ENCODE results near the gene PXYLP1.

Gene PXYLP1

GRCh38 chr3:141230293-141230692, 1.3 kb upstream of the PXYLP1 start:
- no peak for DNase-seq

DNA sequence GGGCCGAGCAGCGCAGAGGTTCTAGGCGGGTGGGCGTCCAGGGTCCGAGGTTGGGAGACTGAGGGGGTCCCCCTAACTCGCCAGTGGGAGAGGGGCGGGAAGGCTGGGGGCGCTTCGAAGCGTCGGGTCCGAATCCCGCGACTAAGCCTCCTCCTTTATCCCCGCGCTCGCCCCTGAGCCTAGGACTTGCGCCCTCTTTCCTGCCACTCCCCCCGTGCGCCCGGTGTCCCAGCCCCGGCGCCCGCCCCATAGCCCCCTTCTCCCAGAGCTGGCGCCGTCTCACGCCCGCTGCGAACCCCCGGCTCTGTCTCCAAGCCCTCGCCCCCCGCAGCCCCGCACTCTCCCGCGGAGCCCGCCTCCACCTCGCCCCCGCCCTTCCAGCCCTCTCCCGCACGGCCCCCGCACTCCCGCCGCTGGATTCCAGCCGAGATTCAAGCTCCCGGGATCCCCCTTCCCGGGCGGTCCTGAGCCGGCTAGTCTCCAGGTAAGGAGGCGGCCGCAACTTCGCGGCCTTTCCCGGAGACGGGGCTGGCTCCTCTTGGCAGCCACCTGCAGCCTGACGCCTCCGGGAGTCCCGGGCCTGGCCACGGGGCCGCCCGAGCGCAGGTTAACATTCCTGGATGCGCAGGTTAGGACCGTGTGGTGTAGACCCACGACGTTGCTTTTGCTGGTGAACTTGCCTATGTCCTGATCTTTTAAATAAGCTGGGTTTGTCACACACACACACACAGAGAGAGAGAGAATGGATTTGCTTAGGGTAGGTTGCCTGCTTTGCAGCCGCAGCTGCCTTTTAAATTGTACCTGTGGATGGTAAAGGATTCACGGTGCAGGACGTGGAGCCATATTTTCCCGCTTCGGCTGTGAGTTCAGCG, 563 bp downstream of the PXYLP1 start:
- peak; percentile 51 for DNase-seq

- DNase-seq = peak; percentile 23
Measured at GRCh38 chr3:141233457-141234161, 2.0 kb downstream of the PXYLP1 start.

- DNase-seq = no peak
Measured at GRCh38 chr3:141234283-141234682, 2.7 kb downstream of the PXYLP1 start.

GRCh38 chr3:141235661-141236171, 4.1 kb downstream of the PXYLP1 start:
- DNase-seq = no peak

- DNase-seq = no peak
Measured at GRCh38 chr3:141236361-141236760, 4.7 kb downstream of the PXYLP1 start.

- DNase-seq = peak; percentile 85
Measured at GRCh38 chr3:141237701-141238521, 6.3 kb downstream of the PXYLP1 start.

- peak; percentile 92 for DNase-seq
Measured at GRCh38 chr3:141239511-141240281, 8.1 kb downstream of the PXYLP1 start.

DNA sequence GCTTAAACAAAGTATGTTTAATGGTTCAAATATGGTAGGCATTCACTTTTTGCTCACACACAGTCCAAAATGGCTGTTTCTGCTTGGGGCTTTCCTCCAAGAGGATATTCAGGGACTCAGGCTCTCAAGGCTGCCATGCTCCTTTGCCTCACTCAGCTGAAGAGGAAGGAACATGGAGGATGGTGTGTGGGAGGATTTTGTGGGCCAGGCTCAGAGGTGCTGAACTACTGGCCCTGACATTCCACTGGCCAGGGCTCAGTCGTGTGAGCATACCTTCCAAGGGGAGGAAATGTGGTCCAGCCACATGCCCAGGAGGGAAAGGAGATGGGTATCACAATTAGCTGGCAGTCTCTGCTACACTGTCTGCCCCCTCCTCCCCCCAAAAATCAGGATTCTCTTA, 8.7 kb downstream of the PXYLP1 start:
- no peak for DNase-seq

- DNase-seq = peak; percentile 62
Measured at GRCh38 chr3:141240687-141241615, 9.3 kb downstream of the PXYLP1 start.

GRCh38 chr3:141241616-141242376, 10.2 kb downstream of the PXYLP1 start:
- DNase-seq = no peak

DNA sequence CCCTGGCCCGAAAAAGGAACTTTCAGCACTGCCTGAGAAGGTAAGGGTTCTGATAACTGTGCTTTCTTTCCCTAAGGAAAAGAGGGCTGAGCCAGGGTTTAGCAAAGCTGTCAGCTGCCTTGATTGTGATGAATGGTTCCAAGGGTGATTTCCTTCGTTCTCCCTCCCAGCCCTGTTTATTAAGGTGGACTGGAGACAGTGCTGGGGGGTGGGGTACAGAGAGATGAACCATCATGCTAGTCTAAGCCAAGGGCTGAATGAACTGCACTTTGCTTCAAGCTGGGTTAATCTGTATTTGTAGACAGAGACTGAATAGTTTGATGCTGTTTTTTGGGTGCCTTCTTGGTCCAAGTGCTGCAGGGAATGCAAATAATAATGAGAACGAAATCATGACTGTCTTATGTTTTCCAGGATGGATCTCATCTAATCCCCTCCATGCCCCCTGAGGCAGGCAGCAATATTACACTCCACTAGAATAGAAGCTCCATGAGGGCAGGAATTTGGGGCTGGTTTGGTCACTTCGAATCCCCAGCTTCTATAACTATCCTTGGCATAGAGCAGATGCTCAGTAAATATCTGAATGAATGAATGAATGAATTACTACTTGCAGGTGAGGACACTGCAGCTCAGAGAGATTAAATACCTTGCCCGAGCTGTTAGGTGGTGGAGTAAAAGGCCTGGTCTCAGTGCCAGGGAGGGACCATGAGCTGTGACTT, 10.9 kb downstream of the PXYLP1 start:
- DNase-seq = no peak

GRCh38 chr3:141243271-141243707, 11.7 kb downstream of the PXYLP1 start:
- DNase-seq = no peak

DNA sequence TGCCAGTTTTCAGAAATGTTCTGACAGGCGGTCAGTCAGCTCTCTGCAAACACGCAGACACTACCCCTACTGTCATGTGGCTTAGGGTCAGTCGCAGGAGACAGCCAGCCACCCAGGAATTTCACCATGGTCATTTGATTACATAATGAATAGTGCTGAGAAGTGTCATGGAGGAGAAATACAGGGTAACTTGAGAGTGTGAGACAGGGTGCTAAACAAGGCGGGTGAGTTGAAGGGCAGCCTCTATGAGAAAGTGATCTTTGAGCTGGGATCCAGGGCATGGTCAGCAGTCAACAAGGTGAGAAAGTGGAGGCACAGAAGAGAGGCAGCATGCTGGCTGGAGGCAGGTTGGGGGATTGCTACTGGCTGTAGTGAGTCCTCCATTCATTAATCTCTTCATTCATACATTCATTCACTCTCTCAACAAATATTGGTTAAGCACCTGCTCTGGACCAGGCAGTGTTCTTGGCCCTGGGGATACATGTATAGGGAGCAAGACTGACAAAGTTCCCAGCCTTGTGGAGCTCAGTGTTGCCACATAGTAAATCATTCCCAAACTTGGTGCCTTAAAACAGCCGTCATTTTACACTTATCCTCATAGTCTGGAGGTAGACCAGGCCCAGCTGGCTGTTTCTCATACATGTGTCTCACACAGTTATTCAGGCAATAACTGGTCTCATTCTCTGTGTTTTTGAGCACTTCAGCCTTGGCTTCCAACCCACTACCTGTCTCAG, 14.8 kb downstream of the PXYLP1 start:
- no peak for DNase-seq

DNA sequence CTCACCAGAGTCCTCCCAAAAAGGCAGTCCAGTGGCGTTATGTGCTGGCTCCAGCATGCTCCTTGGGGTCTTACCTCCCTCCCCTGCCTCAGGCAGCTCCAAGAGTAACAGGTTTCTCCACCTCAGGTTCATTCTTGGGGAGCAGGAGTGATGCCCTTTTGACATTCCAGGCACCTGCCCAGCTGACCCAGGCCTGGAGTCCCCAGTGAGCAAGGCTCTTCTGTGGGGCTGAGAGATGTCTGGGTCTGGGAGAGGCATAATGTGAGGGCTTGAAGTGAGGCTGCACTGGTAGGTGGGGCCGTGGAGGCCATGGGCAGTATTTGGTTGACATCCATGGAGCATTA, 15.3 kb downstream of the PXYLP1 start:
- DNase-seq = no peak

- no peak for DNase-seq
Measured at GRCh38 chr3:141248064-141248463, 16.4 kb downstream of the PXYLP1 start.

GRCh38 chr3:141249041-141249440, 17.4 kb downstream of the PXYLP1 start:
- no peak for DNase-seq

DNA sequence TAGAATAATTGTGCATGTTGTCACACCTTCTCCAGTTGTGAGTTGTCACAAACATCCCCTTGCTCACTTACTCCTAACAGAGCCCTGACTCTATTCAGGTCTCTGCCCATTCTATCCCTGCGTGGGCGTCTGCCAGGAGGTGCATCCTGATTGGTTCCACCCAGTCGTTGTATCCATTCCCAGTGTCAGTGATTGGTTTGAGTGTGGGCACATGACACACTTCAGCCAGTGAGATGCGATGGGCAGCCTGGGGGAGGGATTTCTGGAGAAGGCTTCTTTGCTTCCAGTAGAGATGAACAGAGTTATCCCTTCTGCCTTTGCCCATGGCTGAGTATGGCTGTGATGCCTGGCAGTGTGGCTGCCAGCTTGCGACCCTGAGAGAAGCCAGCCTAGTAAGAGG, 18.7 kb downstream of the PXYLP1 start:
- peak; percentile 63 for DNase-seq

GRCh38 chr3:141250828-141251227, 19.2 kb downstream of the PXYLP1 start:
- DNase-seq = no peak

Measured in COR-L47 (cell line).